ENCODE data around the gene GYPB.
"Not testable (repeated sequence)": the region's sequence is repeated elsewhere in the genome, so short reads cannot be mapped to it uniquely, and the experiment has no call there.

Gene GYPB

GRCh38 chr4:144008602-144009001 lies 10.6 kb downstream of the GYPB start:
- DNase-seq, result not testable (repeated sequence)

DNA sequence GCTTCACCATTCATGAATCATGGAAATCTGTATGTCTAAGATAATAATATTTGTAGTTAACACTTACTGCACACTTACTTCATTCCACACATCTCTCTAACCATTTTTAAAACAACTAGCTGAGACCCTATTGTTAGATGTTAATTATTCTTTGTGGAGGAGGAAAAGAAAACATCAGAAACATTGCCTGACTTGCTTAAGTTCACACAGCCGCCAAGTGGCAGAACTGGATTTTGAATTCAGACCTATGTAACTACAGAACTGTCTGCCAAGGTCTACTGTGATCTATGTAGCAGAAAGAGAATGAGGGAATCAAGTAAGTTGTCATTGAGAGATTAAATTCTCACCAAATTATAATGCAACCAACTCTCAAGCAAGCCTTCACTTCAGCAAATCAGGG lies 11.2 kb downstream of the GYPB start:
- DNase-seq, result not testable (repeated sequence)

- not testable (repeated sequence) for DNase-seq
These were observed 12.9 kb downstream of the GYPB start for GRCh38 chr4:144006200-144006803.

DNA sequence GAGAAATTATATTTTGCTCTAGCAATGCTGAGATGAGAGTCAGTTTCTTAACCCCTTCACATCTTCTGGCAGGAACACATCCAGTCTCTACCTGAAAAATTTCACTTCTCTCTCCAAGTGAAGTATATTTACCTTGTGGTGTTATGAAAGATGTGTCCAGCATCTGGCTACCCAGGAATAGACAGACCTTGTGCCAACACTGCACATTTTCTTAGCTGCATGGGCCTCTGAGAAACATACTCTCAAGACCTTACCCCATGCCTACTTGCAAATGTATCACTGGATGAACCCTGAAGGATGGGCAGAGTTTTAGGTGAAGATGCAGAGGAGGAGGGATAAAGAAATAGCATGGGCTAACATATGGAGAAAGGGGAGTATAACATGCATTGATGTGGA lies 13.6 kb downstream of the GYPB start:
- not testable (repeated sequence) for DNase-seq

- not testable (repeated sequence) for DNase-seq
These were observed 14.2 kb downstream of the GYPB start for GRCh38 chr4:144004868-144005557.

- DNase-seq, result not testable (repeated sequence)
These were observed 15.3 kb downstream of the GYPB start for GRCh38 chr4:144003890-144004265.

GRCh38 chr4:144003205-144003889 lies 15.8 kb downstream of the GYPB start:
- not testable (repeated sequence) for DNase-seq

DNA sequence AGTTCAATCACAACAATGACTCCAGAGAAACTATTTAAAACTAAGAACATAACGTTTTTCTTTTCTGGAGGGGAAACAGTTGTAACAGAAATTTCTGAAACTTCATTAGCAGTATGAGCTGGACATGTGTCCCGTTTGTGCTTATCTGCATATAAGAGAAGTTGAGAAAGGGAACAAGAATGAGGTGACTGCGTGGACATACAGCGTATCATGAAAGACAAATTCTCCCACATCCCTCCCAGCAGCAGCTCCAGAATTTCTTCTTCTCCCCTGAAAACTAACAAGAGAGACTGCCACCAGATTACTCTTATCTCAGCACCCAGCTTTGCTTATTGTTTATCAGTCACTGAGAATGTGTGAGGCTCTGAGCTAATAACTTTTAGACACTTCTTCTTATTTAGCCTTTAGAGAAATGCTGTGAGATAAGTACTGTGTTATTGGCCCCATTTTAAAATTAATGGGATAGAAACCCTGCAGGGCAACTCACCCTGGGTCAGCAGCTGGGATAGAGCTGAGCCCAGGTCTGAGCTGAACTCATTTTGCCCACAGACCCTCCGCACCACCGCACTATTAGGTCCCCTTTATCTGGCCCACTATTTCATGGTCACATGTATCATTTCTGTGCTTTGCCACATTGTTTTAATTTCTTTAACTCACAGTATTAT lies 18.7 kb downstream of the GYPB start:
- DNase-seq, result not testable (repeated sequence)

- DNase-seq, result not testable (repeated sequence)
These were observed 23.0 kb downstream of the GYPB start for GRCh38 chr4:143996193-143996592.

GRCh38 chr4:143991761-143992160 lies 27.4 kb downstream of the GYPB start:
- not testable (repeated sequence) for DNase-seq

- not testable (repeated sequence) for DNase-seq
These were observed 28.5 kb downstream of the GYPB start for GRCh38 chr4:143990717-143991116.

GRCh38 chr4:143986180-143986579 lies 33.0 kb downstream of the GYPB start:
- no peak for DNase-seq

- DNase-seq, result not testable (repeated sequence)
These were observed 38.4 kb downstream of the GYPB start for GRCh38 chr4:143980776-143981175.

DNA sequence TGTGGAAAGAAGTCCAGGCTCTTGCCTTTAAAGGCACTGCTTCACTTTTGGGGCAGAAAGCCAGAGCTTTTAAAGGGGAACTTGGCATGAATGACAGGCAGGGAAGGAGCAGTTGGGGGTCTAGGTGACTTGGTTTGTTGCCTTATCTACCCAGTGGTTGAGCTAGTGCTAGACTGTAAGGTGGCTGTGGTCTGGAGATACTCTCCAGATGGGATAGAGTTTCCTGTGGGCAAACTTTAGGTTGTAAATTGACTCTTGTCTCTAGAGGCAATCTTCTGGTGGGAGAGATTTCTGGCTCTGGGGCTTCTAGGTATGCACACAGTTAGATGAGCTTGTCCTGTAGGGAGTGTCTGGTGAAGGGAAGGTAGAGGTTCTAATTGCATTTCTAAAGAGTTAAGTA lies 43.7 kb downstream of the GYPB start:
- DNase-seq, result not testable (repeated sequence)

- not testable (repeated sequence) for DNase-seq
These were observed 45.2 kb downstream of the GYPB start for GRCh38 chr4:143974021-143974420.

- DNase-seq, result no peak
These were observed 58.1 kb downstream of the GYPB start for GRCh38 chr4:143961075-143961474.

DNA sequence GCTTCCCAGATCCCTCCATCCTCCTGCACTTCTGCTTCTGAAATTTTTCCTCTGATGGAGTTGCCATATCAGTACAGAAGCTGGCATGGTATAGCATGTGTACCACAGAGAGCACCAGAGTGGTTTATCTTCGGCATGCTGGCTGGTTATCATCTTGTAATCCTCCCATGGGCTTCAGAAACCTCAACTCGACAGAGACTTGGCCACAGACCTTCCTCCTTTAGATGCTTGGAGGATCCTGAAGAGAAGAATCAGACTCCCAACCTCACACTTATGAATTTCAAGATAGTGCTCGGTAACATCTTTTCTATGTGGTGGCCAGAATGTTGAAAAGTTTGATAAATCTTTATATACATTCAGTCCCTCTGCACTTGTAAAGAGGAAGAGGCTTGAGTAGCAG lies 63.9 kb downstream of the GYPB start:
- DNase-seq, result not testable (repeated sequence)

- DNase-seq, result not testable (repeated sequence)
These were observed 67.7 kb downstream of the GYPB start for GRCh38 chr4:143951458-143951972.

GRCh38 chr4:143950967-143951366 lies 68.2 kb downstream of the GYPB start:
- DNase-seq, result not testable (repeated sequence)

- not testable (repeated sequence) for DNase-seq
These were observed 69.0 kb downstream of the GYPB start for GRCh38 chr4:143950185-143950584.

GRCh38 chr4:143947493-143947892 lies 71.7 kb downstream of the GYPB start:
- not testable (repeated sequence) for DNase-seq
